Lower leg skin (tissue), 3 donors: ENCODE measurements around the gene SH2D5.

Experiments
- POLR2A ChIP-seq, 2 donors: fragments of 450-650 bp; IDR thresholded peaks; one replicate each; pipeline ENCODE4 v1.6.1; 2016 to 2017; ENCODE audit warnings: antibody characterized with exemption in 2 of 2, mild to moderate bottlenecking in 1 of 2, moderate library complexity in 1 of 2
- TF ChIP-seq, protein P1 (sequence below), 3 donors: fragments of 450-650 bp; IDR thresholded peaks; one replicate each; pipeline ENCODE4 v1.5.1; 2016; ENCODE audit warnings: antibody characterized with exemption in 3 of 3, mild to moderate bottlenecking in 3 of 3, moderate library complexity in 2 of 3

DNA sequence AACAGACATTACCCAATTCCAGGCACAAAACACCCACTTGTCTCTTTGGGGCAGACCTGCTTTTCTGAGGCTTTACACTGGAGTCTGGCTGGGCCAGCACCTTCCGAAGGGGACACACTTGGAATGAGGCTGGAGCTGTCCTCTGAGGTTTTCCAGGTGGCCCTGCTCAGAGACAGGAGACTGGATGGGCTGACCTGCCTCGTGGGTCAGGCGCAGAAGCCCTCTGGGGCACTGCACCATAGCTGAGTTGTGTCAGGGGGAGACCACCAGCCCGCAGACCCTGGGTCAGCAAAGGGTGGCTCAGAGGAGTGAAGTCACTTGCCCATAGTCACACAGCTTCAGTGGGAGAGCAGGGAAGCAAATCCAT, 1.8 kb downstream of the SH2D5 start:
- TF ChIP-seq POLR2A (IDR thresholded peaks at IDR 0.05), result no peak
- TF ChIP-seq, protein P1, sequence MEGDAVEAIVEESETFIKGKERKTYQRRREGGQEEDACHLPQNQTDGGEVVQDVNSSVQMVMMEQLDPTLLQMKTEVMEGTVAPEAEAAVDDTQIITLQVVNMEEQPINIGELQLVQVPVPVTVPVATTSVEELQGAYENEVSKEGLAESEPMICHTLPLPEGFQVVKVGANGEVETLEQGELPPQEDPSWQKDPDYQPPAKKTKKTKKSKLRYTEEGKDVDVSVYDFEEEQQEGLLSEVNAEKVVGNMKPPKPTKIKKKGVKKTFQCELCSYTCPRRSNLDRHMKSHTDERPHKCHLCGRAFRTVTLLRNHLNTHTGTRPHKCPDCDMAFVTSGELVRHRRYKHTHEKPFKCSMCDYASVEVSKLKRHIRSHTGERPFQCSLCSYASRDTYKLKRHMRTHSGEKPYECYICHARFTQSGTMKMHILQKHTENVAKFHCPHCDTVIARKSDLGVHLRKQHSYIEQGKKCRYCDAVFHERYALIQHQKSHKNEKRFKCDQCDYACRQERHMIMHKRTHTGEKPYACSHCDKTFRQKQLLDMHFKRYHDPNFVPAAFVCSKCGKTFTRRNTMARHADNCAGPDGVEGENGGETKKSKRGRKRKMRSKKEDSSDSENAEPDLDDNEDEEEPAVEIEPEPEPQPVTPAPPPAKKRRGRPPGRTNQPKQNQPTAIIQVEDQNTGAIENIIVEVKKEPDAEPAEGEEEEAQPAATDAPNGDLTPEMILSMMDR (IDR thresholded peaks at IDR 0.05), result no peak
